HEK293 (cell line): ENCODE measurements around the gene FOXM1.
A peak's percentile ranks its signal among the peaks of the same experiment; 100 is the strongest.

Experiments
- CTCF ChIA-PET: fragments of 350-600 bp; formaldehyde crosslinking; extraction: SDS; loops from one replicate; lab custom pipeline; 2021; ENCODE audit warnings: antibody characterized with exemption; lab: Yijun Ruan, JAX
- POLR2A ChIA-PET: fragments of 300-600 bp; formaldehyde crosslinking; extraction: SDS; loops from one replicate; lab custom pipeline; 2020; ENCODE audit warnings: antibody characterized with exemption, inconsistent platforms; lab: Yijun Ruan, JAX
- H3K27ac ChIP-seq: fragments of 200-500 bp; sonication (Bioruptor generic); 2 replicates; pipeline ENCODE4 v1.5.1; 2014; ENCODE audit warnings: low read depth, low read length, control low read depth, inconsistent platforms; ENCODE audit errors: extremely low read depth
- H3K36me3 ChIP-seq, 2 experiments: fragments of 200-500 bp in 1 of 2; sonication (Bioruptor generic) in 1 of 2; 1 replicate in 1 of 2; 2 replicates in 1 of 2; pipeline ENCODE4 v1.5.1; 2014 to 2017; ENCODE audit warnings: inconsistent platforms in 2 of 2, low read length in 2 of 2; ENCODE audit not compliant: control insufficient read depth in 2 of 2, insufficient read depth in 1 of 2
- H3K4me1 ChIP-seq: fragments of 200-500 bp; sonication (Bioruptor generic); 2 replicates; pipeline ENCODE4 v1.5.1; 2014; ENCODE audit warnings: mild to moderate bottlenecking, low read length, inconsistent platforms; ENCODE audit not compliant: control insufficient read depth, insufficient read depth
- H3K4me3 ChIP-seq: 2 replicates; pipeline ENCODE4 v1.5.1; 2011; ENCODE audit warnings: low read depth, mild to moderate bottlenecking, control low read depth, low read length, moderate library complexity
- H3K9me3 ChIP-seq: fragments of 200-500 bp; sonication (Bioruptor generic); 2 replicates; pipeline ENCODE4 v1.5.1; 2014; ENCODE audit warnings: low read depth, low read length, inconsistent platforms; ENCODE audit not compliant: control insufficient read depth, insufficient read depth
- CTCF ChIP-seq: fragments of 450-650 bp; formaldehyde crosslinking; IDR thresholded peaks from 2 replicates; pipeline ENCODE4 v1.5.1; 2016; ENCODE audit warnings: missing biosample characterization, missing genetic modification characterization
- EGR2 ChIP-seq: fragments of 450-650 bp; formaldehyde crosslinking; IDR thresholded peaks from 2 replicates; pipeline ENCODE4 v1.5.1; 2016; ENCODE audit warnings: low read depth, missing biosample characterization, missing genetic modification characterization
- IKZF3 ChIP-seq: fragments of 450-650 bp; IDR thresholded peaks from 2 replicates; pipeline ENCODE4 v1.5.0; 2018; ENCODE audit warnings: missing biosample characterization, mild to moderate bottlenecking, missing genetic modification characterization, moderate library complexity
- TCF7L2 ChIP-seq: IDR thresholded peaks from 2 replicates; pipeline ENCODE4 v1.6.1; 2011; ENCODE audit warnings: low read depth, mild to moderate bottlenecking, inconsistent platforms, low read length, moderate library complexity, borderline replicate concordance
- ZBTB11 ChIP-seq: fragments of 450-650 bp; formaldehyde crosslinking; conservative IDR thresholded peaks from 2 replicates; pipeline ENCODE4 v1.5.1; 2016; ENCODE audit warnings: low read depth, missing biosample characterization, missing genetic modification characterization
- ZBTB48 ChIP-seq: fragments of 450-650 bp; formaldehyde crosslinking; IDR thresholded peaks from 2 replicates; pipeline ENCODE4 v1.5.1; 2016; ENCODE audit warnings: missing biosample characterization, missing genetic modification characterization
- ZBTB6 ChIP-seq: fragments of 450-650 bp; formaldehyde crosslinking; IDR thresholded peaks from 2 replicates; pipeline ENCODE4 v1.5.1; 2017; ENCODE audit warnings: missing biosample characterization, missing genetic modification characterization
- ZNF10 ChIP-seq: fragments of 450-650 bp; formaldehyde crosslinking; IDR thresholded peaks from 2 replicates; pipeline ENCODE4 v1.5.1; 2017; ENCODE audit warnings: missing biosample characterization, missing genetic modification characterization
- ZNF121 ChIP-seq: fragments of 450-650 bp; formaldehyde crosslinking; IDR thresholded peaks from 2 replicates; pipeline ENCODE4 v1.5.1; 2016; ENCODE audit warnings: missing biosample characterization, missing genetic modification characterization
- ZNF19 ChIP-seq: fragments of 450-650 bp; formaldehyde crosslinking; IDR thresholded peaks from 2 replicates; pipeline ENCODE4; 2016; ENCODE audit warnings: missing biosample characterization, missing genetic modification characterization, low read depth
- ZNF404 ChIP-seq: fragments of 450-650 bp; formaldehyde crosslinking; IDR thresholded peaks from 2 replicates; pipeline ENCODE4 v1.5.1; 2017; ENCODE audit warnings: missing biosample characterization, missing genetic modification characterization
- ZNF423 ChIP-seq: fragments of 450-650 bp; formaldehyde crosslinking; IDR thresholded peaks from 2 replicates; pipeline ENCODE4 v1.5.1; 2016; ENCODE audit warnings: missing biosample characterization, missing genetic modification characterization
- ZNF514 ChIP-seq: fragments of 450-650 bp; formaldehyde crosslinking; IDR thresholded peaks from 2 replicates; pipeline ENCODE4 v1.5.1; 2016; ENCODE audit warnings: missing biosample characterization, missing genetic modification characterization
- ZNF549 ChIP-seq: fragments of 450-650 bp; IDR thresholded peaks from 2 replicates; pipeline ENCODE4 v1.5.1; 2018; ENCODE audit warnings: missing biosample characterization, missing genetic modification characterization, mild to moderate bottlenecking, inconsistent platforms, moderate library complexity
- ZNF600 ChIP-seq: fragments of 450-650 bp; formaldehyde crosslinking; IDR thresholded peaks from 2 replicates; pipeline ENCODE4 v1.5.1; 2016; ENCODE audit warnings: missing biosample characterization, missing genetic modification characterization
- ZNF660 ChIP-seq: fragments of 450-650 bp; IDR thresholded peaks from 2 replicates; pipeline ENCODE4 v1.5.1; 2018; ENCODE audit warnings: missing biosample characterization, mild to moderate bottlenecking, missing genetic modification characterization
- ZNF664 ChIP-seq: fragments of 450-650 bp; formaldehyde crosslinking; IDR thresholded peaks from 2 replicates; pipeline ENCODE4 v1.5.1; 2016; ENCODE audit warnings: missing biosample characterization, missing genetic modification characterization
- ZNF747 ChIP-seq: fragments of 450-650 bp; formaldehyde crosslinking; IDR thresholded peaks from 2 replicates; pipeline ENCODE4 v1.5.1; 2016; ENCODE audit warnings: missing biosample characterization, missing genetic modification characterization
- ZNF837 ChIP-seq: fragments of 450-650 bp; formaldehyde crosslinking; IDR thresholded peaks from 2 replicates; pipeline ENCODE4 v1.5.1; 2016; ENCODE audit warnings: missing biosample characterization, missing genetic modification characterization
- ZSCAN16 ChIP-seq: fragments of 450-650 bp; formaldehyde crosslinking; IDR thresholded peaks from 2 replicates; pipeline ENCODE4 v1.5.1; 2016; ENCODE audit warnings: missing biosample characterization, missing genetic modification characterization
- TF ChIP-seq, protein P1 (sequence below): fragments of 450-650 bp; formaldehyde crosslinking; IDR thresholded peaks from 2 replicates; pipeline ENCODE4 v1.5.1; 2016; ENCODE audit warnings: missing biosample characterization, missing genetic modification characterization
- TF ChIP-seq, protein P2 (sequence below): fragments of 450-650 bp; formaldehyde crosslinking; IDR thresholded peaks from 2 replicates; pipeline ENCODE4 v1.5.1; 2016; ENCODE audit warnings: missing biosample characterization, missing genetic modification characterization, borderline replicate concordance

The FOXM1 gene

GRCh38 chr12:2891240-2892053, 14.5 kb upstream of the FOXM1 start (continued):
- TF ChIP-seq, protein P1, sequence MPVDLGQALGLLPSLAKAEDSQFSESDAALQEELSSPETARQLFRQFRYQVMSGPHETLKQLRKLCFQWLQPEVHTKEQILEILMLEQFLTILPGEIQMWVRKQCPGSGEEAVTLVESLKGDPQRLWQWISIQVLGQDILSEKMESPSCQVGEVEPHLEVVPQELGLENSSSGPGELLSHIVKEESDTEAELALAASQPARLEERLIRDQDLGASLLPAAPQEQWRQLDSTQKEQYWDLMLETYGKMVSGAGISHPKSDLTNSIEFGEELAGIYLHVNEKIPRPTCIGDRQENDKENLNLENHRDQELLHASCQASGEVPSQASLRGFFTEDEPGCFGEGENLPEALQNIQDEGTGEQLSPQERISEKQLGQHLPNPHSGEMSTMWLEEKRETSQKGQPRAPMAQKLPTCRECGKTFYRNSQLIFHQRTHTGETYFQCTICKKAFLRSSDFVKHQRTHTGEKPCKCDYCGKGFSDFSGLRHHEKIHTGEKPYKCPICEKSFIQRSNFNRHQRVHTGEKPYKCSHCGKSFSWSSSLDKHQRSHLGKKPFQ (tag by site-specific recombination), result no peak
- no peak for TF ChIP-seq ZNF19 (tag by site-specific recombination)

DNA sequence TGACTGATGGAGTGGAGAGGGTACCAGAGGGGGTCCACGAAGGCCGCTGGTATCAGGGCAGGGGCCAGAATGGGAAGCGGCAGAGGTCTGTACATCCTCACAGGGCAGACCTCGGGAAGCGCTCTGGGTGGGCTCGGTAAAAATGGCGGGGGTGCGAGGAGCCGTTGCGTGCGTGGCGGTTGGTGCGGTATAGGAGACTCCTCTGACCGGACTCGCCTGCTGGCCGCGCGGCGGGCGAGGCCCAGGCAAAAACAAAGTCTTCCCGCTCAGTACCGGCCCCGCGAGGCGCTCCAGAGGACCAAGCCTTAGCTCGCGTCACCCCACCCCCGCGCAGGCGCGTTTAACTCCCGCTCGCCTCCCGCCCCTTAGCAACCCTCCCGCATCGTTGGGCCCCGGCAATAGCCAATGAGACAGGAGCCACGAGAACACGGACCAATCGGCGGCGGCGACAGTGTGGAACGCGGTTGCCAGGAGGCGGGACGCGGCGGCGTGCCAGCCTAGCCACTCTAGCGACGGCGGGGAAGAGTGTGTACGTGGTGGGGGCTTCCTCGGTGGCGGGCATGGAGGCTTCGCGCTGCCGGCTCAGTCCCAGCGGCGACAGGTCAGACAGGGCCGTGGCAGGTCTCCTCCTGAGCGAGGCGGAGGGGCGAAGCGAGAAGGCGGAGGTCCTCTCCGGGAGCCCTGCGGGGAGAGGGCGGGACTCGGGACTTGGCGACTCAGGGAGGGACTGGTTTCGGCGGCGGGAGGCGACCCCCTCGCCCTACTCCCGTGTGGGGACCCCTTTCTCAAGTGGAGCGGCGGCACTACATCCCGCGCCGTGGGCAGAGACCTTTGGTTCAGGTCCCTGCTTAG, 13.6 kb upstream of the FOXM1 start, which contains the start of gene TULP3:
TSS of gene TULP3 (plus strand) at position 504 of the 852 bp plus-strand sequence. CDS start at position 561, 57 bp downstream.
- ChIA-PET POLR2A (interaction anchor here (0.6 to 1.8 kb wide), 15 partner anchors 10 to 1383 kb away, joined by 3 to 27 read pairs (median 4); partner anchors contain the start of genes CCND2, FOXM1 and RHNO1), CTCF (interaction anchor here (0.5 to 1.6 kb wide), 5 partner anchors 11 to 312 kb away, joined by 3 to 5 read pairs (median 4); no protein-coding TSS in a partner anchor)
- H3K4me3 ChIP-seq, result peak within 1 kb of the TSS; percentile 93
- H3K9me3 ChIP-seq, result no peaks in the 10 kb centered on the region
- H3K4me1 ChIP-seq, result peaks cover 5% of the 10 kb centered on the region
- H3K36me3 ChIP-seq, result peaks cover 12 to 36% of the 10 kb centered on the region in 2 experiments
- H3K27ac ChIP-seq, result peak within 1 kb of the TSS; percentile 75
- TF ChIP-seq ZNF423, result peak; percentile 44
- no peak for TF ChIP-seq ZNF514
- no peak for TF ChIP-seq ZNF747
- no peak for TF ChIP-seq ZNF549 (tag by site-specific recombination)
- peak; percentile 42 for TF ChIP-seq ZNF600
- TF ChIP-seq ZSCAN16, result peak; percentile 73; the same call in 1 of the 2 replicates
- TF ChIP-seq ZNF660 (tag by site-specific recombination), result peak; percentile 80
- TF ChIP-seq ZNF10 (tag by site-specific recombination), result peak; percentile 54; the same call in 1 of the 2 replicates
- TF ChIP-seq ZNF404 (tag by site-specific recombination), result no peak
- TF ChIP-seq, protein P2, sequence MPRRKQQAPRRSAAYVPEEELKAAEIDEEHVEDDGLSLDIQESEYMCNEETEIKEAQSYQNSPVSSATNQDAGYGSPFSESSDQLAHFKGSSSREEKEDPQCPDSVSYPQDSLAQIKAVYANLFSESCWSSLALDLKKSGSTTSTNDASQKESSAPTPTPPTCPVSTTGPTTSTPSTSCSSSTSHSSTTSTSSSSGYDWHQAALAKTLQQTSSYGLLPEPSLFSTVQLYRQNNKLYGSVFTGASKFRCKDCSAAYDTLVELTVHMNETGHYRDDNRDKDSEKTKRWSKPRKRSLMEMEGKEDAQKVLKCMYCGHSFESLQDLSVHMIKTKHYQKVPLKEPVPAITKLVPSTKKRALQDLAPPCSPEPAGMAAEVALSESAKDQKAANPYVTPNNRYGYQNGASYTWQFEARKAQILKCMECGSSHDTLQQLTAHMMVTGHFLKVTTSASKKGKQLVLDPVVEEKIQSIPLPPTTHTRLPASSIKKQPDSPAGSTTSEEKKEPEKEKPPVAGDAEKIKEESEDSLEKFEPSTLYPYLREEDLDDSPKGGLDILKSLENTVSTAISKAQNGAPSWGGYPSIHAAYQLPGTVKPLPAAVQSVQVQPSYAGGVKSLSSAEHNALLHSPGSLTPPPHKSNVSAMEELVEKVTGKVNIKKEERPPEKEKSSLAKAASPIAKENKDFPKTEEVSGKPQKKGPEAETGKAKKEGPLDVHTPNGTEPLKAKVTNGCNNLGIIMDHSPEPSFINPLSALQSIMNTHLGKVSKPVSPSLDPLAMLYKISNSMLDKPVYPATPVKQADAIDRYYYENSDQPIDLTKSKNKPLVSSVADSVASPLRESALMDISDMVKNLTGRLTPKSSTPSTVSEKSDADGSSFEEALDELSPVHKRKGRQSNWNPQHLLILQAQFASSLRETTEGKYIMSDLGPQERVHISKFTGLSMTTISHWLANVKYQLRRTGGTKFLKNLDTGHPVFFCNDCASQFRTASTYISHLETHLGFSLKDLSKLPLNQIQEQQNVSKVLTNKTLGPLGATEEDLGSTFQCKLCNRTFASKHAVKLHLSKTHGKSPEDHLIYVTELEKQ (tag by site-specific recombination), result 0 out of 2 replicates have a peak, but pooled peaks have one; percentile 34
- no peak for TF ChIP-seq ZNF664
- TF ChIP-seq EGR2, result no peak
- peak; percentile 27 for TF ChIP-seq CTCF (tag by site-specific recombination)
- TF ChIP-seq ZNF121 (tag by site-specific recombination), result no peak; the same call in 1 of the 2 replicates
- TF ChIP-seq TCF7L2, result no peak
- TF ChIP-seq ZBTB48, result peak; percentile 81; the same call in 1 of the 2 replicates
- TF ChIP-seq IKZF3 (tag by site-specific recombination), result no peak
- 0 out of 2 replicates have a peak, but pooled peaks have one; percentile 34 for TF ChIP-seq ZBTB11 (tag by site-specific recombination)
- TF ChIP-seq ZNF837 (tag by site-specific recombination), result no peak
- no peak for TF ChIP-seq ZBTB6 (tag by site-specific recombination)
